SU-DHL-6 (cell line): ENCODE measurements around the gene TRPM1.

Source experiments
- H2AFZ ChIP-seq: fragments of 200-600 bp; sonication (generic); 2 replicates; pipeline ENCODE4 v1.6.1; 2014; ENCODE audit warnings: low read depth, mild to moderate bottlenecking, moderate library complexity, mixed read lengths, antibody characterized with exemption, low read length; ENCODE audit not compliant: severe bottlenecking
- H3F3A ChIP-seq: fragments of 200-600 bp; shearing (Covaris generic); 2 replicates; pipeline ENCODE4 v1.6.0; 2016; ENCODE audit warnings: antibody characterized with exemption, mild to moderate bottlenecking; ENCODE audit not compliant: insufficient read depth
- H3K27ac ChIP-seq: fragments of 200-600 bp; sonication (generic); 2 replicates; pipeline ENCODE4 v1.5.1; 2016; ENCODE audit warnings: low read depth, mild to moderate bottlenecking, low read length, moderate library complexity, mixed read lengths
- H3K27me3 ChIP-seq: fragments of 200-600 bp; sonication (generic), shearing (Covaris generic); 2 replicates; pipeline ENCODE4 v1.6.0; 2014; ENCODE audit warnings: mild to moderate bottlenecking, low read length
- H3K36me3 ChIP-seq: fragments of 200-600 bp; sonication (generic); 2 replicates; pipeline ENCODE4 v1.6.1; 2014; ENCODE audit warnings: mild to moderate bottlenecking, low read length, mixed read lengths
- H3K4me2 ChIP-seq: fragments of 300-600, 200-600 bp; shearing (Covaris generic), sonication (generic); 2 replicates; pipeline ENCODE4 v1.6.0; 2014; ENCODE audit warnings: low read length, low read depth, mild to moderate bottlenecking; ENCODE audit not compliant: poor library complexity, severe bottlenecking
- H3K4me3 ChIP-seq: fragments of 200-600 bp; sonication (generic); 2 replicates; pipeline ENCODE4 v1.5.1; 2014; ENCODE audit warnings: antibody characterized with exemption, low read length, mild to moderate bottlenecking, mixed read lengths; ENCODE audit not compliant: insufficient read depth, poor library complexity, severe bottlenecking
- H3K79me2 ChIP-seq: fragments of 200-600 bp; sonication (generic); 2 replicates; pipeline ENCODE4 v1.6.1; 2014; ENCODE audit warnings: mild to moderate bottlenecking, low read length, moderate library complexity; ENCODE audit not compliant: insufficient read depth
- H3K9ac ChIP-seq: fragments of 200-600 bp; sonication (generic); 2 replicates; pipeline ENCODE4 v1.7.0; 2014; ENCODE audit warnings: mild to moderate bottlenecking, low read length
- H3K9me2 ChIP-seq: fragments of 200-600 bp; sonication (generic); replicated peaks from 2 replicates; pipeline ENCODE4 v1.6.1; 2014; ENCODE audit warnings: low read length; ENCODE audit not compliant: insufficient read depth
- H3K9me3 ChIP-seq: fragments of 200-600 bp; sonication (generic); 2 replicates; pipeline ENCODE4 v1.6.1; 2014; ENCODE audit warnings: low read length, mixed read lengths; ENCODE audit not compliant: insufficient read depth
- H4K20me1 ChIP-seq: fragments of 200-600 bp; sonication (generic); 2 replicates; pipeline ENCODE4 v1.6.1; 2014; ENCODE audit warnings: low read depth, mild to moderate bottlenecking, antibody characterized with exemption, low read length, moderate library complexity, mixed read lengths
- CTCF ChIP-seq: fragments of 200-600 bp; sonication (generic); IDR thresholded peaks from one replicate; pipeline ENCODE4 v1.5.1; 2017; ENCODE audit warnings: antibody characterized with exemption, mild to moderate bottlenecking, low read length, moderate library complexity; ENCODE audit not compliant: insufficient read depth, poor library complexity, severe bottlenecking
- EZH2phosphoT487 ChIP-seq: fragments of 200-600 bp; sonication (generic), shearing (Covaris generic); conservative IDR thresholded peaks from 2 replicates; pipeline ENCODE4 v1.6.1; 2018; ENCODE audit warnings: mild to moderate bottlenecking, antibody characterized with exemption, low read length, moderate library complexity, mixed read lengths

TRPM1 gene

GRCh38 chr15:31020542-31020941 is 81.0 kb downstream of the TRPM1 start:
- Histone ChIP-seq H3K27me3 (no peaks in the 10 kb centered on the region), H4K20me1 (no peaks in the 10 kb centered on the region), H3K4me2 (no peak overlapping the region), H3K79me2 (no peaks in the 10 kb centered on the region), H3K9me2 (no peaks in the 10 kb centered on the region), H3K36me3 (no peaks in the 10 kb centered on the region), H3F3A (no peaks in the 10 kb centered on the region), H3K9me3 (no peaks in the 10 kb centered on the region), H3K4me3 (no peak overlapping the region), H3K9ac (no peak overlapping the region), H2AFZ (no peak overlapping the region), H3K27ac (no peak overlapping the region)
- TF ChIP-seq EZH2phosphoT487 (no peak), CTCF (no peak)

- H3K36me3 ChIP-seq, result no peaks in the 10 kb centered on the region
- H3K9ac ChIP-seq, result no peak overlapping the region
- no peak for TF ChIP-seq CTCF
- TF ChIP-seq EZH2phosphoT487, result no peak
- no peaks in the 10 kb centered on the region for H3K9me2 ChIP-seq
- no peak overlapping the region for H3K4me3 ChIP-seq
- no peak overlapping the region for H2AFZ ChIP-seq
- no peak overlapping the region for H3K27ac ChIP-seq
- no peaks in the 10 kb centered on the region for H3K9me3 ChIP-seq
- H3K79me2 ChIP-seq, result no peaks in the 10 kb centered on the region
- H3K4me2 ChIP-seq, result no peak overlapping the region
- H3K27me3 ChIP-seq, result no peaks in the 10 kb centered on the region
- no peaks in the 10 kb centered on the region for H3F3A ChIP-seq
- H4K20me1 ChIP-seq, result no peaks in the 10 kb centered on the region
These were observed 81.5 kb downstream of the TRPM1 start for GRCh38 chr15:31019986-31020385.

- Histone ChIP-seq H3K9me2 (no peaks in the 10 kb centered on the region), H3K9ac (no peak overlapping the region), H3K27me3 (no peaks in the 10 kb centered on the region), H3K27ac (no peak overlapping the region), H3K9me3 (no peaks in the 10 kb centered on the region), H3K79me2 (no peaks in the 10 kb centered on the region), H3K36me3 (no peaks in the 10 kb centered on the region), H3K4me3 (no peak overlapping the region), H3K4me2 (no peak overlapping the region), H4K20me1 (no peaks in the 10 kb centered on the region), H2AFZ (no peak overlapping the region), H3F3A (no peaks in the 10 kb centered on the region)
- TF ChIP-seq EZH2phosphoT487 (no peak), CTCF (no peak)
These were observed 84.2 kb downstream of the TRPM1 start for GRCh38 chr15:31017311-31017710.
